HepG2 (cell line): Measurements from ENCODE around the gene ZIM2. TPM values are rescaled to one million over a fixed set of nuclear protein-coding genes. Genes with fewer than 3 reads are reported as not detected.

ENCODE experiments used
- ATAC-seq: fragments of 200-7000 bp; cut with Tn5 transposase; 3 replicates; pipeline ENCODE4 v1.9.1; 2020; ENCODE audit warnings: mild to moderate bottlenecking, moderate library complexity
- BruUV-seq: library from RNA; stranded (reverse); fragments of 400-500 nt; replicated peaks from 2 replicates; lab custom pipeline; 2021; lab: Mats Ljungman, UMichigan
- CTCF ChIA-PET: fragments of 300-600 bp; formaldehyde crosslinking; extraction: SDS; loops from one replicate; lab custom pipeline; 2021; ENCODE audit warnings: low total read pairs, inconsistent platforms, low intra/inter-chr PET ratio; lab: Yijun Ruan, JAX
- POLR2A ChIA-PET: fragments of 350-600 bp; sonication (Branson Sonifier 250); formaldehyde crosslinking; loops from one replicate; lab custom pipeline; 2020; ENCODE audit warnings: antibody characterized with exemption, inconsistent platforms; lab: Yijun Ruan, JAX
- DNase-seq: peaks from one replicate; pipeline ENCODE4 v3.0.0-alpha.2; 2015; ENCODE audit warnings: low spot score
- FAIRE-seq: peaks from 3 replicates; lab custom pipeline; 2011; peaks lifted over from hg19 to GRCh38; lab: Jason Lieb, UNC
- H2AFZ ChIP-seq: one replicate; pipeline ENCODE4 v1.6.1; 2011; ENCODE audit warnings: low read length, inconsistent platforms
- H3K27ac ChIP-seq: fragments of 300-600 bp; 3 replicates; pipeline ENCODE4 v1.8.0; 2011; ENCODE audit warnings: mixed run types, mild to moderate bottlenecking, mixed read lengths, low read length, inconsistent platforms; ENCODE audit not compliant: insufficient read depth; ENCODE audit errors: extremely low read length
- H3K27me3 ChIP-seq, 2 experiments: fragments of 200-600 bp in 1 of 2; 2 replicates in 1 of 2; 3 replicates in 1 of 2; pipeline versions ENCODE4 v1.6.0 to v1.8.0; 2011; ENCODE audit warnings: low read length in 2 of 2, mild to moderate bottlenecking in 2 of 2, moderate library complexity in 2 of 2, inconsistent platforms in 1 of 2; ENCODE audit not compliant: insufficient read depth in 2 of 2, control insufficient read depth in 1 of 2
- H3K36me3 ChIP-seq, 2 experiments: fragments of 200-600 bp in 1 of 2; replicated peaks in 1 of 2; 2 replicates in 1 of 2; 3 replicates in 1 of 2; pipeline versions ENCODE4 v1.5.1 to v1.8.0; 2011; ENCODE audit warnings: low read length in 2 of 2, inconsistent platforms in 1 of 2; ENCODE audit not compliant: insufficient read depth in 2 of 2, control insufficient read depth in 1 of 2
- H3K4me1 ChIP-seq: 2 replicates; pipeline ENCODE4 v1.5.1; 2012; ENCODE audit warnings: low read length, inconsistent platforms; ENCODE audit not compliant: insufficient read depth
- H3K4me2 ChIP-seq: 2 replicates; pipeline ENCODE4 v1.6.0; 2011; ENCODE audit warnings: low read depth, low read length, inconsistent platforms
- H3K4me3 ChIP-seq, 3 experiments: fragments of 200-600 bp in 1 of 3; sonication (generic), shearing (Covaris generic) in 1 of 3; replicated peaks in 1 of 3; 2 replicates each; pipeline ENCODE4 v1.5.1; 2011 to 2016; ENCODE audit warnings: low read length in 3 of 3, inconsistent platforms in 2 of 3, low read depth in 2 of 3, mild to moderate bottlenecking in 2 of 3, control low read depth in 1 of 3, mixed read lengths in 1 of 3; ENCODE audit not compliant: insufficient read depth in 1 of 3
- H3K79me2 ChIP-seq: one replicate; pipeline ENCODE4 v1.6.1; 2011; ENCODE audit warnings: low read length, inconsistent platforms; ENCODE audit not compliant: insufficient read depth
- H3K9ac ChIP-seq: 2 replicates; pipeline ENCODE4 v1.6.0; 2011; ENCODE audit warnings: mild to moderate bottlenecking, low read depth, low read length, inconsistent platforms; ENCODE audit not compliant: insufficient read depth
- H3K9me3 ChIP-seq: 2 replicates; pipeline ENCODE4 v1.5.1; 2012; ENCODE audit warnings: mild to moderate bottlenecking, low read length
- H4K20me1 ChIP-seq: 2 replicates; pipeline ENCODE4 v1.6.0; 2011; ENCODE audit warnings: inconsistent platforms, mild to moderate bottlenecking, low read length, moderate library complexity; ENCODE audit not compliant: insufficient read depth
- DNMT1 ChIP-seq: sonication (generic); formaldehyde crosslinking; IDR thresholded peaks from 2 replicates; pipeline ENCODE4 v1.5.1; 2020; ENCODE audit warnings: mild to moderate bottlenecking, missing genetic modification reagents
- HOXA9 ChIP-seq: sonication (generic); formaldehyde crosslinking; IDR thresholded peaks from 2 replicates; pipeline ENCODE4 v1.8.1; 2022; ENCODE audit warnings: missing genetic modification reagents, mild to moderate bottlenecking, moderate library complexity, borderline replicate concordance
- KDM5B ChIP-seq: sonication (generic); formaldehyde crosslinking; IDR thresholded peaks from 2 replicates; pipeline ENCODE4 v1.4.0; 2020; ENCODE audit warnings: missing genetic modification reagents, mild to moderate bottlenecking, borderline replicate concordance
- NCOA2 ChIP-seq: sonication (generic); formaldehyde crosslinking; IDR thresholded peaks from 2 replicates; pipeline ENCODE4 v1.8.0; 2022; ENCODE audit warnings: inconsistent platforms
- PRMT3 ChIP-seq: sonication (generic); formaldehyde crosslinking; IDR thresholded peaks from 2 replicates; pipeline ENCODE4 v1.8.1; 2022; ENCODE audit warnings: low read depth, mild to moderate bottlenecking, moderate library complexity, missing genetic modification reagents, borderline replicate concordance
- RBM39 ChIP-seq: fragments of 200-400 bp; formaldehyde crosslinking; IDR thresholded peaks from one replicate; pipeline ENCODE4 v1.6.1; 2018; ENCODE audit warnings: antibody characterized with exemption, mild to moderate bottlenecking, low read depth, low read length; ENCODE audit not compliant: poor library complexity, severe bottlenecking
- SALL2 ChIP-seq: sonication (generic); formaldehyde crosslinking; IDR thresholded peaks from 2 replicates; pipeline ENCODE4 v1.8.1; 2023; ENCODE audit warnings: mild to moderate bottlenecking, missing genetic modification reagents, inconsistent platforms
- ZNF552 ChIP-seq: sonication (generic); formaldehyde crosslinking; IDR thresholded peaks from 2 replicates; pipeline ENCODE4 v1.9.0; 2022; ENCODE audit warnings: missing genetic modification reagents, mild to moderate bottlenecking, borderline replicate concordance
- ZNF616 ChIP-seq: sonication (generic); formaldehyde crosslinking; IDR thresholded peaks from 2 replicates; pipeline ENCODE4 v1.5.0; 2020; ENCODE audit warnings: low read depth, mild to moderate bottlenecking, missing genetic modification reagents
- ZSCAN9 ChIP-seq: IDR thresholded peaks from 2 replicates; pipeline ENCODE4 v1.6.1; 2016; ENCODE audit warnings: borderline replicate concordance
- in situ Hi-C: cut with HindIII; loops from 2 replicates; pipeline ENCODE4 v1.10.0; 2017; ENCODE audit warnings: low pct_unique_long_range_greater_than_20kb; ENCODE audit not compliant: extremely low pct_ligation_motif_present
- intact Hi-C: fragments of 100-400 bp; cut with micrococcal nuclease; formaldehyde crosslinking; loops from one replicate; pipeline ENCODE4 v1.10.0; 2022; ENCODE audit not compliant: unreplicated experiment
- polyA plus RNA-seq, 8 experiments: library from polyadenylated mRNA; depleted of rRNA in 3 of 8; stranded (reverse) in 7 of 8; unstranded in 1 of 8; fragments of >200 nt; fragmentation: Illumina TruSeq in 4 of 8; extraction: Trizol in 4 of 8; gene quantifications; 2 replicates each; pipeline versions ENCODE4 v1.2.1 to v1.2.3, GENCODE V29; 2011 to 2016; ENCODE audit warnings: low read depth in 4 of 8, missing spikeins in 1 of 8, mixed read lengths in 1 of 8; ENCODE audit not compliant: insufficient read depth in 1 of 8
- total RNA-seq, 5 experiments: library from RNA; depleted of rRNA; stranded (reverse); fragments of >200 nt; fragmentation: Illumina TruSeq; extraction: Trizol; gene quantifications; 2 replicates each; pipeline ENCODE4 v1.2.3, GENCODE V29; 2016; ENCODE audit warnings: low read depth in 1 of 5
- TF ChIP-seq, protein P1 (sequence below): conservative IDR thresholded peaks from 2 replicates; pipeline ENCODE4 v1.6.1; 2018; ENCODE audit warnings: missing genetic modification reagents
- TF ChIP-seq, protein P2 (sequence below): sonication (generic); formaldehyde crosslinking; IDR thresholded peaks from 2 replicates; pipeline ENCODE4 v1.5.0; 2020; ENCODE audit warnings: missing genetic modification reagents
- TF ChIP-seq, protein P3 (sequence below): sonication (generic); formaldehyde crosslinking; IDR thresholded peaks from 2 replicates; pipeline ENCODE4 v1.5.1; 2020; ENCODE audit warnings: mild to moderate bottlenecking, missing genetic modification reagents, moderate library complexity
- TF ChIP-seq, protein P4 (sequence below): sonication (generic); formaldehyde crosslinking; IDR thresholded peaks from 2 replicates; pipeline ENCODE4 v1.8.0; 2022; ENCODE audit warnings: mild to moderate bottlenecking, missing genetic modification reagents
- TF ChIP-seq, protein P5 (sequence below): sonication (generic); formaldehyde crosslinking; IDR thresholded peaks from 2 replicates; pipeline ENCODE4 v1.4.0; 2020; ENCODE audit warnings: missing genetic modification reagents, borderline replicate concordance

The ZIM2 gene
- total and polyA plus RNA-seq, 2 of the 13 experiments (the other 11 are each of a cell fraction or from before 2014, with no cell fraction given): 7.2 to 10.3 TPM

DNA sequence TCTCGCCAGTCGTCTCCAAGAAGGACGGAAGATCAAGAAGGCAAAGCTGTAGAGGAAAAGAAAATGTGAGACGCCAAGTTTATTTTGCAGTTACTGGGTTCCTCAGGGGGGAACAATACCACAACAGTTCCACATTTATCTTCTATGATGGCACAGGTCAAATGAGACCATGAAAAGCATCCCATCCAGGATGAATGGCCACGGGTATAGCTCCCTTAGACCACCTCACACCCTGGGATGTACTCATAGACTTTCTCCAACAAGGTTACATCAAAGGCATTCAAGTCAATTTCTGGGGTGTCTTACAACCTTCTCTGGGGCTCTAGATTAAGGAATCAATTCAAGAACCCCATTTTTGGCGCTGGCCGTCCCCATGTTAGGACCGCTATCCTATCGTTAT, 4.5 kb downstream of the ZIM2 start (continued):
- TF ChIP-seq, protein P1, sequence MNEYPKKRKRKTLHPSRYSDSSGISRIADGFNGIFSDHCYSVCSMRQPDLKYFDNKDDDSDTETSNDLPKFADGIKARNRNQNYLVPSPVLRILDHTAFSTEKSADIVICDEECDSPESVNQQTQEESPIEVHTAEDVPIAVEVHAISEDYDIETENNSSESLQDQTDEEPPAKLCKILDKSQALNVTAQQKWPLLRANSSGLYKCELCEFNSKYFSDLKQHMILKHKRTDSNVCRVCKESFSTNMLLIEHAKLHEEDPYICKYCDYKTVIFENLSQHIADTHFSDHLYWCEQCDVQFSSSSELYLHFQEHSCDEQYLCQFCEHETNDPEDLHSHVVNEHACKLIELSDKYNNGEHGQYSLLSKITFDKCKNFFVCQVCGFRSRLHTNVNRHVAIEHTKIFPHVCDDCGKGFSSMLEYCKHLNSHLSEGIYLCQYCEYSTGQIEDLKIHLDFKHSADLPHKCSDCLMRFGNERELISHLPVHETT (CRISPR knock-in tag): no peak
- TF ChIP-seq, protein P2, sequence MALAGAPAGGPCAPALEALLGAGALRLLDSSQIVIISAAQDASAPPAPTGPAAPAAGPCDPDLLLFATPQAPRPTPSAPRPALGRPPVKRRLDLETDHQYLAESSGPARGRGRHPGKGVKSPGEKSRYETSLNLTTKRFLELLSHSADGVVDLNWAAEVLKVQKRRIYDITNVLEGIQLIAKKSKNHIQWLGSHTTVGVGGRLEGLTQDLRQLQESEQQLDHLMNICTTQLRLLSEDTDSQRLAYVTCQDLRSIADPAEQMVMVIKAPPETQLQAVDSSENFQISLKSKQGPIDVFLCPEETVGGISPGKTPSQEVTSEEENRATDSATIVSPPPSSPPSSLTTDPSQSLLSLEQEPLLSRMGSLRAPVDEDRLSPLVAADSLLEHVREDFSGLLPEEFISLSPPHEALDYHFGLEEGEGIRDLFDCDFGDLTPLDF (CRISPR knock-in tag): no peak

DNA sequence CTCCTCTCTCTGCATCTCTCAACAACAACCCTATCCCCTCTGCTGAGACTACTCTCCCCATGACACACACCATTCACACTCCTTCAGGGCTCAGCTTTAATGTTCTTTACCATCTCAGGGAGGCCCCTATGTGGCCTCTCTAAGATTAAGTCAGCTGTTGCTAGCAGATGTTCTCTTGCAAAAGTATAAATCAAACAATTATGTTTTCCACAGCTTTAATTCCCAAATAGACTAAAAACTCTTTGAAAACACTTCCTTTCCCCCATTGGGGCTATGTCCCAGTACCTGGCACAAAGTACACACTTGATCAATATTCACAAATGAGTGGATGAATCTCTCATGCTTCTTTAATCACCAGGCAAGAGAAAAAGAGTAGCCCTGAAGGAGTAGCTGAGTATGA, 5.1 kb downstream of the ZIM2 start:
- H3K4me3 ChIP-seq: peak overlapping the region in 1 of 3 experiments; percentile 6; a peak in 1 of 6 replicates
- DNase-seq (no peak), FAIRE-seq (no peak), ATAC-seq (no peak)
- no peaks in the 10 kb centered on the region for H3K9me3 ChIP-seq
- H3K27ac ChIP-seq: peak overlapping the region; percentile 17
- in situ Hi-C loops (loop anchor here (10.0 kb wide), 1 partner anchor 229 kb away; no protein-coding TSS in a partner anchor), intact Hi-C loops (no loop called here)
- H3K9ac ChIP-seq: no peak overlapping the region
- POLR2A ChIA-PET: no interaction called here
- peaks cover 15 to 46% of the 10 kb centered on the region in 2 experiments for H3K36me3 ChIP-seq
- H4K20me1 ChIP-seq: peaks cover 94% of the 10 kb centered on the region
- CTCF ChIA-PET: no interaction called here
- H3K4me1 ChIP-seq: peaks cover 61% of the 10 kb centered on the region
- H3K4me2 ChIP-seq: peak overlapping the region; percentile 23; the same call in 1 of the 2 replicates
- peaks cover 94% of the 10 kb centered on the region for H3K79me2 ChIP-seq
- H3K27me3 ChIP-seq: no peaks in the 10 kb centered on the region
- TSS peak; percentile 1 for BruUV-seq
- H2AFZ ChIP-seq: no peak overlapping the region
- TF ChIP-seq ZNF616 (no peak), NCOA2 (CRISPR knock-in tag) (no peak), DNMT1 (CRISPR knock-in tag) (no peak), RBM39 (no peak), ZNF552 (CRISPR knock-in tag) (no peak), HOXA9 (CRISPR knock-in tag) (no peak), KDM5B (no peak), ZSCAN9 (CRISPR knock-in tag) (no peak), SALL2 (no peak), PRMT3 (no peak)
- TF ChIP-seq, protein P3, sequence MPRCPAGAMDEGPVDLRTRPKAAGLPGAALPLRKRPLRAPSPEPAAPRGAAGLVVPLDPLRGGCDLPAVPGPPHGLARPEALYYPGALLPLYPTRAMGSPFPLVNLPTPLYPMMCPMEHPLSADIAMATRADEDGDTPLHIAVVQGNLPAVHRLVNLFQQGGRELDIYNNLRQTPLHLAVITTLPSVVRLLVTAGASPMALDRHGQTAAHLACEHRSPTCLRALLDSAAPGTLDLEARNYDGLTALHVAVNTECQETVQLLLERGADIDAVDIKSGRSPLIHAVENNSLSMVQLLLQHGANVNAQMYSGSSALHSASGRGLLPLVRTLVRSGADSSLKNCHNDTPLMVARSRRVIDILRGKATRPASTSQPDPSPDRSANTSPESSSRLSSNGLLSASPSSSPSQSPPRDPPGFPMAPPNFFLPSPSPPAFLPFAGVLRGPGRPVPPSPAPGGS (CRISPR knock-in tag): no peak
- TF ChIP-seq, protein P4, sequence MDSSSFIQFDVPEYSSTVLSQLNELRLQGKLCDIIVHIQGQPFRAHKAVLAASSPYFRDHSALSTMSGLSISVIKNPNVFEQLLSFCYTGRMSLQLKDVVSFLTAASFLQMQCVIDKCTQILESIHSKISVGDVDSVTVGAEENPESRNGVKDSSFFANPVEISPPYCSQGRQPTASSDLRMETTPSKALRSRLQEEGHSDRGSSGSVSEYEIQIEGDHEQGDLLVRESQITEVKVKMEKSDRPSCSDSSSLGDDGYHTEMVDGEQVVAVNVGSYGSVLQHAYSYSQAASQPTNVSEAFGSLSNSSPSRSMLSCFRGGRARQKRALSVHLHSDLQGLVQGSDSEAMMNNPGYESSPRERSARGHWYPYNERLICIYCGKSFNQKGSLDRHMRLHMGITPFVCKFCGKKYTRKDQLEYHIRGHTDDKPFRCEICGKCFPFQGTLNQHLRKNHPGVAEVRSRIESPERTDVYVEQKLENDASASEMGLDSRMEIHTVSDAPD: no peak
- TF ChIP-seq, protein P5, sequence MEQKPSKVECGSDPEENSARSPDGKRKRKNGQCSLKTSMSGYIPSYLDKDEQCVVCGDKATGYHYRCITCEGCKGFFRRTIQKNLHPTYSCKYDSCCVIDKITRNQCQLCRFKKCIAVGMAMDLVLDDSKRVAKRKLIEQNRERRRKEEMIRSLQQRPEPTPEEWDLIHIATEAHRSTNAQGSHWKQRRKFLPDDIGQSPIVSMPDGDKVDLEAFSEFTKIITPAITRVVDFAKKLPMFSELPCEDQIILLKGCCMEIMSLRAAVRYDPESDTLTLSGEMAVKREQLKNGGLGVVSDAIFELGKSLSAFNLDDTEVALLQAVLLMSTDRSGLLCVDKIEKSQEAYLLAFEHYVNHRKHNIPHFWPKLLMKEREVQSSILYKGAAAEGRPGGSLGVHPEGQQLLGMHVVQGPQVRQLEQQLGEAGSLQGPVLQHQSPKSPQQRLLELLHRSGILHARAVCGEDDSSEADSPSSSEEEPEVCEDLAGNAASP (CRISPR knock-in tag): no peak
